ENCODE measurements around the gene FFAR1. TPM values are rescaled to one million over a fixed set of nuclear protein-coding genes. Genes with fewer than 3 reads are reported as not detected.
A peak's percentile ranks its signal among the peaks of the same experiment; 100 is the strongest.

Gene FFAR1
- total RNA-seq, 6 donors from 2014 or later: 0.17 TPM; not detected in 5

GRCh38 chr19:35327642-35328041 lies 20.1 kb upstream of the FFAR1 start:
- H3K27me3 ChIP-seq: no peaks in the 10 kb centered on the region
- WGBS, 2 donors: 86 to 88% methylated on average over 4 of the region's 4 CpGs
- no peaks in the 10 kb centered on the region for H3K4me1 ChIP-seq
- H3K4me3 ChIP-seq: no peak overlapping the region
- no peaks in the 10 kb centered on the region for H3K36me3 ChIP-seq
- DNase-seq: no peak
- no peaks in the 10 kb centered on the region for H3K9me3 ChIP-seq
- no peak for ATAC-seq (ENCODE audit: low FRiP score in 2 of 2)
- no peak overlapping the region for H3K27ac ChIP-seq
- no peak for TF ChIP-seq POLR2AphosphoS5 (IDR thresholded peaks at IDR 0.05)

GRCh38 chr19:35328851-35329285 lies 18.8 kb upstream of the FFAR1 start, which contains the start of gene CD22:
CD22 (plus strand) TSS chr19:35329187; CDS start chr19:35332041, 2,854 bp downstream.
- TF ChIP-seq EP300 (IDR thresholded peaks at IDR 0.05) (no peak), POLR2A (IDR thresholded peaks at IDR 0.05) (no peak)
- Histone ChIP-seq H3K27ac (no peak within 1 kb of the TSS), H3K4me1 (no peaks in the 10 kb centered on the region), H3K27me3 (no peaks in the 10 kb centered on the region), H3K36me3 (no peaks in the 10 kb centered on the region), H3K4me3 (no peak within 1 kb of the TSS), H3K9me3 (no peaks in the 10 kb centered on the region)
- DNase-seq (no peak), ATAC-seq (ENCODE audit: low FRiP score in 2 of 2) (no peak)
- WGBS, 2 donors: 73 to 75% methylated on average over 12 of the region's 12 CpGs

GRCh38 chr19:35329323-35329722 lies 18.4 kb upstream of the FFAR1 start:
- Histone ChIP-seq H3K27ac (no peak overlapping the region), H3K4me3 (no peak overlapping the region), H3K9me3 (no peaks in the 10 kb centered on the region), H3K27me3 (no peaks in the 10 kb centered on the region), H3K36me3 (no peaks in the 10 kb centered on the region), H3K4me1 (no peaks in the 10 kb centered on the region)
- WGBS, 2 donors: 89 to 95% methylated on average over 4 of the region's 4 CpGs
- peak in 1 of 2 donors; percentile 35 for ATAC-seq (ENCODE audit: low FRiP score in 2 of 2)
- TF ChIP-seq POLR2A (IDR thresholded peaks at IDR 0.05) (no peak), EP300 (IDR thresholded peaks at IDR 0.05) (no peak), CTCF (IDR thresholded peaks at IDR 0.05) (no peak), POLR2AphosphoS5 (IDR thresholded peaks at IDR 0.05) (no peak)
- DNase-seq: no peak

- Histone ChIP-seq H3K4me3 (no peak overlapping the region), H3K27ac (no peak overlapping the region), H3K27me3 (no peaks in the 10 kb centered on the region), H3K4me1 (no peaks in the 10 kb centered on the region), H3K9me3 (no peaks in the 10 kb centered on the region), H3K36me3 (no peaks in the 10 kb centered on the region)
- DNase-seq (no peak), ATAC-seq (ENCODE audit: low FRiP score in 2 of 2) (no peak)
- 68 to 76% methylated on average over 7 of the region's 7 CpGs for WGBS, 2 donors
- TF ChIP-seq EP300 (IDR thresholded peaks at IDR 0.05): no peak
- TF ChIP-seq POLR2A (IDR thresholded peaks at IDR 0.05): no peak
- TF ChIP-seq CTCF (IDR thresholded peaks at IDR 0.05): no peak
- TF ChIP-seq POLR2AphosphoS5 (IDR thresholded peaks at IDR 0.05): no peak
These were observed 17.2 kb upstream of the FFAR1 start for GRCh38 chr19:35330475-35330874.

GRCh38 chr19:35331551-35332214 lies 16.0 kb upstream of the FFAR1 start:
- 86 to 87% methylated on average over 14 of the region's 14 CpGs for WGBS, 2 donors
- Histone ChIP-seq H3K27me3 (no peaks in the 10 kb centered on the region), H3K4me3 (no peak overlapping the region), H3K36me3 (no peaks in the 10 kb centered on the region), H3K9me3 (no peaks in the 10 kb centered on the region), H3K27ac (no peak overlapping the region), H3K4me1 (no peaks in the 10 kb centered on the region)
- no peak for ATAC-seq (ENCODE audit: low FRiP score in 2 of 2)
- TF ChIP-seq CTCF (IDR thresholded peaks at IDR 0.05) (no peak), POLR2AphosphoS5 (IDR thresholded peaks at IDR 0.05) (no peak), EP300 (IDR thresholded peaks at IDR 0.05) (no peak)
- no peak for DNase-seq

GRCh38 chr19:35332817-35333216 lies 14.9 kb upstream of the FFAR1 start:
- no peak for TF ChIP-seq EP300 (IDR thresholded peaks at IDR 0.05)
- no peak for TF ChIP-seq POLR2AphosphoS5 (IDR thresholded peaks at IDR 0.05)
- TF ChIP-seq POLR2A (IDR thresholded peaks at IDR 0.05): no peak
- no peak for TF ChIP-seq CTCF (IDR thresholded peaks at IDR 0.05)

More at GRCh38 chr19:35332817-35333216, 14.9 kb upstream of the FFAR1 start:
- DNase-seq (no peak), ATAC-seq (ENCODE audit: low FRiP score in 2 of 2) (no peak)
- H3K36me3 ChIP-seq: no peaks in the 10 kb centered on the region
- H3K9me3 ChIP-seq: no peaks in the 10 kb centered on the region
- 67 to 83% methylated on average over 12 of the region's 12 CpGs for WGBS, 2 donors
- no peaks in the 10 kb centered on the region for H3K27me3 ChIP-seq
- no peaks in the 10 kb centered on the region for H3K4me1 ChIP-seq
- H3K27ac ChIP-seq: no peak overlapping the region
- no peak overlapping the region for H3K4me3 ChIP-seq

Data from upper lobe of left lung (tissue), 6 donors.